ENCODE data around the gene IFNL1.

DNA sequence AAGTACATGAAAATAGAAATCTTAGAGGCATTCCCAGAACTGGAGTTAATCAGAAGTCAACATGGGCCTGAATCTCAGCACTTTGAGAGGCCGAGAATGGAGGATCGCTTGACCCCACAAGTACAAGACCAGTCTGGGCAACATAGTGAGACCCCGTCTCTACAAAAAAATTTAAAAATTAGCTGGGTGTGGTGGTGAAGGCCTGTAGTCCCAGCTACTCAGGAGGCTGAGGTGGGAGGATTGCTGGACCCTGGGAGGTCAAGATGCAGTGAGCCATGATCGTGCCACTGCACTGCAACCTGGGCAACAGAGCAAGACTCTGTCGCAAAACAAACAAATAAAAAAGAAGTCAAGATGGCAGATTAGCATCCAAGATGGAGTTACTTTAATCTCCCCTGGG is 19.5 kb upstream of the IFNL1 start:
- TF ChIP-seq CTCF (IDR thresholded peaks at IDR 0.05) = no peak
- TF ChIP-seq POLR2A (IDR thresholded peaks at IDR 0.05) = no peak

Data from thyroid gland (tissue), 4 donors.